ENCODE measurements around the gene ATP6AP1. TPM values are rescaled to one million over a fixed set of nuclear protein-coding genes. Genes with fewer than 3 reads are reported as not detected.

Gene ATP6AP1
- total RNA-seq, 6 donors from 2014 or later: 70.3 to 183 (median 108) TPM

DNA sequence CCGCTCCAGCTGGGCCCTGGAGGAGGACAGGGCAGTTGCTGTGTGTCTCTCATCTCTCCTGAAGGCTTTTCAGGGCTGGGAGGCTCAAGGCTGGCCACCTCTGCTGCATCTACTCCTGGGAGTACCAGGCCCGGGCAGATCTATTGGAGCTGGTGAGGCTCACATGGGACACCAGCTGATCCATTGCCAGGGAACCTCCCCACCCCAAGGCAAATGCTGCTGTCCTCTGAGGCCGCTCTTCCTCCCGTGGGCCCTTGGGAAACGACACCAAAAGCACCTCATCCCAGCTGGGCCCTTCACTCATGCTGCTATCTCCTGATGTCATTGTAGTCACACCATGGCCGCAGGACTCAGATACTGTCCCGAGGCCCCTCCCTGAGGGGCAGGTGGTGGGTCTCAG is 54.3 kb downstream of the ATP6AP1 start:
- TF ChIP-seq POLR2A (IDR thresholded peaks at IDR 0.05) (no peak), POLR2AphosphoS5 (IDR thresholded peaks at IDR 0.05) (no peak), EP300 (IDR thresholded peaks at IDR 0.05) (no peak)
- TF ChIP-seq, protein P1, sequence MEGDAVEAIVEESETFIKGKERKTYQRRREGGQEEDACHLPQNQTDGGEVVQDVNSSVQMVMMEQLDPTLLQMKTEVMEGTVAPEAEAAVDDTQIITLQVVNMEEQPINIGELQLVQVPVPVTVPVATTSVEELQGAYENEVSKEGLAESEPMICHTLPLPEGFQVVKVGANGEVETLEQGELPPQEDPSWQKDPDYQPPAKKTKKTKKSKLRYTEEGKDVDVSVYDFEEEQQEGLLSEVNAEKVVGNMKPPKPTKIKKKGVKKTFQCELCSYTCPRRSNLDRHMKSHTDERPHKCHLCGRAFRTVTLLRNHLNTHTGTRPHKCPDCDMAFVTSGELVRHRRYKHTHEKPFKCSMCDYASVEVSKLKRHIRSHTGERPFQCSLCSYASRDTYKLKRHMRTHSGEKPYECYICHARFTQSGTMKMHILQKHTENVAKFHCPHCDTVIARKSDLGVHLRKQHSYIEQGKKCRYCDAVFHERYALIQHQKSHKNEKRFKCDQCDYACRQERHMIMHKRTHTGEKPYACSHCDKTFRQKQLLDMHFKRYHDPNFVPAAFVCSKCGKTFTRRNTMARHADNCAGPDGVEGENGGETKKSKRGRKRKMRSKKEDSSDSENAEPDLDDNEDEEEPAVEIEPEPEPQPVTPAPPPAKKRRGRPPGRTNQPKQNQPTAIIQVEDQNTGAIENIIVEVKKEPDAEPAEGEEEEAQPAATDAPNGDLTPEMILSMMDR (IDR thresholded peaks at IDR 0.05): no peak

DNA sequence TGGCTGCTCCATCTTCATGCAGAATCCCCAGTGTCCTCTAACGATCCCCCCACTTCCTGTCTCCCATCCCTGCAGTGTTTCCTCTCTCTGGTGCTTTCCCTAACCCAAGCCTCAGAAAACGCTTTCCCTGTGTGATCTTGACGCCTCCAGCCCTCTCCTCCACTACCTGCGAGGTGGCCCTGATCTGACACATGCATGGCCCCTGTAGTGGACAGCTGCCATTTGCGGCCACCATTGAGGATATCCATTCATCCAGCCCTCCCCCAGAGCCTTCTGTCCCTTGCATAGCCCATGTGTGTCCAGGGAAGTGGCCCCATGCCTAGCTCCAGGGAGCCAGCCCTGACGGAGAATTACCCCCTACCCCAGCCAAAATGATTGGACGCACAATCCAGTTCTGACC is 54.8 kb downstream of the ATP6AP1 start:
- Histone ChIP-seq H3K36me3 (peaks cover 0 to 11% (median 2%) of the 10 kb centered on the region in 4 donors), H3K27ac (no peak overlapping the region), H3K27me3 (no peaks in the 10 kb centered on the region), H3K4me1 (peaks cover 0 to 34% (median 12%) of the 10 kb centered on the region in 4 donors), H3K9me3 (no peaks in the 10 kb centered on the region), H3K4me3 (no peak overlapping the region)
- ATAC-seq (ENCODE audit: low FRiP score in 2 of 2) (no peak), DNase-seq (no peak)
- WGBS, 2 donors: 25 to 81% methylated on average over 2 to 7 of the region's 7 CpGs
- TF ChIP-seq EP300 (IDR thresholded peaks at IDR 0.05) (no peak), POLR2A (IDR thresholded peaks at IDR 0.05) (no peak), POLR2AphosphoS5 (IDR thresholded peaks at IDR 0.05) (no peak)
- TF ChIP-seq, protein P1 (IDR thresholded peaks at IDR 0.05): no peak

More for the DNA sequence above, 54.3 kb downstream of the ATP6AP1 start:
- DNase-seq (no peak), ATAC-seq (ENCODE audit: low FRiP score in 2 of 2) (no peak)
- 58 to 100% methylated on average over 1 to 4 of the region's 7 CpGs for WGBS, 2 donors
- Histone ChIP-seq H3K27ac (no peak overlapping the region), H3K9me3 (no peaks in the 10 kb centered on the region), H3K4me1 (peaks cover 0 to 32% (median 12%) of the 10 kb centered on the region in 4 donors), H3K36me3 (peaks cover 0 to 8% (median 0%) of the 10 kb centered on the region in 4 donors), H3K4me3 (no peak overlapping the region), H3K27me3 (no peaks in the 10 kb centered on the region)

DNA sequence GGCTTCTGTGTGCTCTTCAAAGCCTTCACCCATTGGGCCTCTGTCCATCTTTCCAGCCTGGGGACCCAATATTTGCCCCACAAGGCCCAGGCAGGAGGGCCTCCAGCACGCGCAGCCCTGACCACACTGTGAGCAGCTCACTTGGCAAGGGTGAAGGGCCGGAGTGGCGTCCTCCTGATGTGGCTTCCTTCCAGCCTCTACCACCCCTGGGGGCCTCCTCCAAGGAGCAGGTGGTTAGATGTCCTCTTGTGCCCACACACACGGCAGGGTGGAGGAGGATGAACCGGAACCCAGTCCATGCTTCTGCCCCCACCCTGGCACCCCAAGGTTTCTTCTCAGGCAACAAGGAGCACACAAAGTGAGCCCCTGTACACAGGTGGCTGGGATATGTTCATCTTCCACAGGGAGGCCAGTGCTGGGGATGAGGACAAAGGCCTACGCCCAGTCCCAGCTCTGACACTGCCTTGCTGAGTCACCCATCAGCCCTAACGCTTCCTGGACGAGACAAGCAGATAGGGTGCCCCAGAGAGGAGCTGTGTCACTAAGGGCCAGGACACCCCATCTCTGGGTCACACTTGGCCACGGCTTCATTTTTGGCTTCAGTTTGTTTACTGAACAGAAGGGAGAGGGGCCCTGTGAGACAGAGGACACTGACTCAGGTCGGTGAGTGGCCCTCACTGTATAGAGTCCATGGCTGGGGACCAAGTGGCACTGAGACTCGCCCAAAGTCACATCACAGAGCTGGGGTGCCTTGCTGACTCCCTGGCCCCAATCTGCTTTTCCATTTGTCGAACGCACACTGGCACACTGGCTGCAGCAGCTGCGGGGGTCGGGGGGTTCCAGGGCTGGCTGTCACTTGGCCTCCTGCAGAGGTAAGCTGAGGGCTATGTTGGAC is 56.0 kb downstream of the ATP6AP1 start:
- H3K4me1 ChIP-seq: peaks cover 3 to 36% (median 17%) of the 10 kb centered on the region in 4 donors
- 90% methylated on average over 16 of the region's 16 CpGs; no CpG with 5 or more reads in 1 of the 2 donors for WGBS, 2 donors
- no peaks in the 10 kb centered on the region for H3K9me3 ChIP-seq
- TF ChIP-seq, protein P1 (IDR thresholded peaks at IDR 0.05): no peak
- no peak for TF ChIP-seq EP300 (IDR thresholded peaks at IDR 0.05)
- no peak for TF ChIP-seq POLR2AphosphoS5 (IDR thresholded peaks at IDR 0.05)
- no peak for TF ChIP-seq POLR2A (IDR thresholded peaks at IDR 0.05)
- DNase-seq (no peak), ATAC-seq (ENCODE audit: low FRiP score in 2 of 2) (no peak)
- peak overlapping the region in 1 of 4 donors; percentile 76 for H3K4me3 ChIP-seq
- H3K36me3 ChIP-seq: peaks cover 0 to 17% (median 2%) of the 10 kb centered on the region in 4 donors
- peak overlapping the region in 1 of 4 donors; percentile 14 for H3K27ac ChIP-seq
- no peaks in the 10 kb centered on the region for H3K27me3 ChIP-seq

DNA sequence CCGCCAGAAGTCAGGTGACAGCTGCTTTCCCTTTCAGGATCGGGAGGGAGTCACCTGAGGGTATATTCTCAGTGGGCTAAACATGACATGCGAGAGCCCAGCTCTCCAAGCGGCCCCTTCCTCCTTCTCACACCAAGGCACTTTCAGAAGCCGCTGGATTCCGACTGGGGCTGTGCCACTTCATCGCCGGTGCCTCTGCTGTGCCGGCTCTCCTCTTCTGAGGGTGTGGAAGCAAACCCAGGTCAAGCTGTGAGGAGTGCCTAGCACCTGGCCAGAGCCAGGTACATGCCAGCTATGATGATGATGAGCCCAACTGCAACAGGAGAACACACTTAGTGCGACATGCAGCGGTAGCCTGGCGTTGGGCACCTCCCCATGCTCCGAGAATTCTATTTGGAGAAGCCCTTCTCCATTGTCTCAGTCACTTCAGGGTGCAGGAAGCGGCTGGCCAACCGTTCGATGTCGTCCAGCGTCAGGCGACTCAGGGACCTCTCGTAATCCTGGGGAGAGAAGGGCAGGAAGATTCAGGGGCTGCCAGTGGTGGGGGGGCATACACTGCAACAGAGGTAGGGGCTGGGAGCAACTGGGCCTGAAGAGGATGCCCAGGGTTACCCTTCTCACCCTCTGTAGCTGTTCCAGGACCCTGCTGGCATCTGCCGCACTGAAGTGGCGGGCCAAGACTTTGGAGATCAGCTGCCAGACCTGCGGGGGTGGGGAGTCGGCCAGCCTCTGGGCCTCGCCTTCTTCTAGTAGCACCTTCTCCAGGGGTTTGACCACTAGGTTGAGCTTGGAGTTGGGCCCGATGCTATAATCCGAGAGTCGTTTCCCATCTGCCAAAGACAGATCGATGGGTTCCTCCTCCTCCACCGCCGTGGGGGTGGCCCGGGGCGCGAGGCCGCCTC is 56.9 kb downstream of the ATP6AP1 start:
- H3K27ac ChIP-seq: peak overlapping the region; percentile 69 to 91 (median 83)
- H3K4me1 ChIP-seq: peaks cover 5 to 42% (median 17%) of the 10 kb centered on the region in 4 donors
- ATAC-seq (ENCODE audit: low FRiP score in 2 of 2) (no peak), DNase-seq (no peak)
- peaks cover 0 to 17% (median 2%) of the 10 kb centered on the region in 4 donors for H3K36me3 ChIP-seq
- H3K27me3 ChIP-seq: no peaks in the 10 kb centered on the region
- H3K9me3 ChIP-seq: no peaks in the 10 kb centered on the region
- WGBS, 2 donors: 52 to 74% methylated on average over 5 to 25 of the region's 35 CpGs
- no peak for TF ChIP-seq EP300 (IDR thresholded peaks at IDR 0.05)
- no peak for TF ChIP-seq POLR2A (IDR thresholded peaks at IDR 0.05)
- TF ChIP-seq, protein P1 (IDR thresholded peaks at IDR 0.05): no peak
- no peak for TF ChIP-seq POLR2AphosphoS5 (IDR thresholded peaks at IDR 0.05)
- peak overlapping the region; percentile 44 to 81 (median 76) for H3K4me3 ChIP-seq

Measured in upper lobe of left lung (tissue), 6 donors.